Activated CD4-positive, alpha-beta memory T cell treated with anti-CD3 and anti-CD28 coated beads, Interleukin-2, amount 10 ng/mL, durations not matched to agents 7 days and 5 days (primary cell): ENCODE data around the gene MAPK8. TPM values are rescaled to one million over a fixed set of nuclear protein-coding genes. Genes with fewer than 3 reads are reported as not detected.
"Not testable (repeated sequence)": the region's sequence is repeated elsewhere in the genome, so short reads cannot be mapped to it uniquely, and the experiment has no call there.

Experiments used
- CTCF ChIA-PET: fragments of 350-600 bp; sonication (Branson Sonifier 250); formaldehyde crosslinking; loops from one replicate; lab custom pipeline; 2021; ENCODE audit warnings: antibody characterized with exemption, inconsistent platforms; lab: Charles Lee
- POLR2A ChIA-PET: fragments of 350-600 bp; sonication (Branson Sonifier 250); formaldehyde crosslinking; loops from one replicate; lab custom pipeline; 2021; ENCODE audit warnings: antibody characterized with exemption; lab: Charles Lee
- DNase-seq: peaks from one replicate; pipeline ENCODE4 v3.0.0-alpha.2; 2020
- H3K27ac Mint-ChIP-seq: one replicate; pipeline ENCODE4 v1.8.0; 2021; ENCODE audit warnings: mild to moderate bottlenecking, mixed read lengths
- H3K27me3 Mint-ChIP-seq: one replicate; pipeline ENCODE4 v1.8.0; 2021; ENCODE audit warnings: mixed read lengths
- H3K36me3 Mint-ChIP-seq: one replicate; pipeline ENCODE4 v1.8.0; 2021; ENCODE audit warnings: low read depth, mixed read lengths
- H3K4me1 Mint-ChIP-seq: one replicate; pipeline ENCODE4 v1.8.0; 2021; ENCODE audit warnings: mixed read lengths
- H3K4me3 Mint-ChIP-seq: one replicate; pipeline ENCODE4 v1.8.0; 2021; ENCODE audit warnings: mild to moderate bottlenecking, mixed read lengths
- H3K9me3 Mint-ChIP-seq: one replicate; pipeline ENCODE4 v1.8.0; 2021; ENCODE audit warnings: mixed read lengths
- total RNA-seq, 2 experiments: library from RNA; stranded (reverse); gene quantifications; one replicate each; pipeline ENCODE4 v1.2.3, GENCODE V29; 2021

The MAPK8 gene
- total RNA-seq, 2 experiments from 2014 or later = 46.2 to 48.2 TPM

- Mint-ChIP-seq H3K4me1 (peaks cover 2% of the 10 kb centered on the region), H3K36me3 (peaks cover 10% of the 10 kb centered on the region), H3K27me3 (no peaks in the 10 kb centered on the region), H3K27ac (no peak overlapping the region), H3K4me3 (no peak overlapping the region), H3K9me3 (peaks cover 2% of the 10 kb centered on the region)
- ChIA-PET POLR2A (interaction anchor here (1.1 kb wide), 1 partner anchor 18 kb away, joined by 3 read pairs; no protein-coding TSS in a partner anchor), CTCF (no interaction called here)
- no peak for DNase-seq
These were observed 111.8 kb downstream of the MAPK8 start for GRCh38 chr10:48418189-48418788.

- Mint-ChIP-seq H3K4me1 (peaks cover 2% of the 10 kb centered on the region), H3K27ac (no peak overlapping the region), H3K9me3 (no peaks in the 10 kb centered on the region), H3K36me3 (peaks cover 3% of the 10 kb centered on the region), H3K4me3 (no peak overlapping the region), H3K27me3 (no peaks in the 10 kb centered on the region)
- no peak for DNase-seq
- CTCF ChIA-PET = no interaction called here
- POLR2A ChIA-PET = no interaction called here
These were observed 113.2 kb downstream of the MAPK8 start for GRCh38 chr10:48419714-48420113.

DNA sequence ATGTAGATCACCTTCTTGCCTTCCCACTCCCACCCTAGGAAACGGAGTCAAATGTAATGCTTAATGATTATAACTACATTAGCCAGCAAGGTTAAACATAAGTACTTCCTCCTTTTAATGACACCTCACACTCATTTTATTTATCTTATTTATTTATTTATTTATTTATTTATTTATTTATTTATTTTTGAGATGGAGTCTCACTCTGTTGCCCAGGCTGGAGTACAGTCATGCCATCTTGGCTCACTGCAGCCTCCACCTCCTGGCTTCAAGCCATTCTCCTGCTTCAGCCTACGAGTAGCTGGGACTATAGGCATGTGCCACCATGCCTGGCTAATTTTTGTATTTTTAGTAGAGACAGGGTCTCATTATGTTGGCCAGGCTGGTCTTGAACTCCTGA is 115.4 kb downstream of the MAPK8 start:
- POLR2A ChIA-PET, H3K36me3 Mint-ChIP-seq, H3K9me3 Mint-ChIP-seq, H3K4me3 Mint-ChIP-seq, DNase-seq, H3K4me1 Mint-ChIP-seq, H3K27me3 Mint-ChIP-seq, CTCF ChIA-PET, H3K27ac Mint-ChIP-seq: not testable (repeated sequence)

DNA sequence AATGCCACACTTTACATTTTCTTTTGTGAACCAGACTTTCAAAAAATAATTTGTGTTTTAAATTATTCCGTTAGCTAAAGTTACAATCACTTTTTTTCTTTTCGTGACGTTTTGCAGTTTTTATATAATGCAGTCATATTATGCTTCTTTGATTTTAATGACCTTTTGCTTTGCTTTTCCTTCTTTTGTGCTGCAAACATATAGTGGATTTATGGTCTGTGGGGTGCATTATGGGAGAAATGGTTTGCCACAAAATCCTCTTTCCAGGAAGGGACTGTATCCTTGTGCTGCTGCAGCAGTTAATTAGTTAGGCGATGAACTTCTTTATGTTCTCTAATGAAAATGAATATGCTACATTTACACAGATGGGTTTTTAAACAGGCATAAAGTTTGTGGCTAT is 117.4 kb downstream of the MAPK8 start:
- no peak overlapping the region for H3K27ac Mint-ChIP-seq
- no peaks in the 10 kb centered on the region for H3K27me3 Mint-ChIP-seq
- POLR2A ChIA-PET = no interaction called here
- CTCF ChIA-PET = no interaction called here
- no peak for DNase-seq
- H3K9me3 Mint-ChIP-seq = no peaks in the 10 kb centered on the region
- no peak overlapping the region for H3K4me3 Mint-ChIP-seq
- peaks cover 5% of the 10 kb centered on the region for H3K36me3 Mint-ChIP-seq
- no peaks in the 10 kb centered on the region for H3K4me1 Mint-ChIP-seq

DNA sequence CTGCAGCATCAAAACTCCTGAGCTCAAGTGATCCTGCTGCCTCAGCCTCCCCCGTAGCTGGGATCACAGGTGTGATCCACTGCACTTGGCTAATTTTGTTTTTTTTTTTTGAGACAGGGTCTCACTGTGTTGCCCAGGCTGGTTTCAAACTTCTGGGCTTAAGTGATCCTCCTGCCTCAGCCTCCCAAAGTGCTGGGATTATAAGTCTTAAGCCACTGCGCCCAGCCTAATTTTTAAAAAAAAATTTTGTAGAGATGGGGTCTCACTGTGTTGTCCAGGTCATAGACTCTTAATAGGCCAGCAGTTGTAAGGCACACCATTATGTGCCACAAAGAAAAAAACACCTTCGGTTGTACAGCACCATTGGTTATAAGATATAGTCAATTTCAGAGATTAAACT is 122.4 kb downstream of the MAPK8 start:
- POLR2A ChIA-PET = no interaction called here
- DNase-seq = no peak
- Mint-ChIP-seq H3K4me3 (no peak overlapping the region), H3K9me3 (no peaks in the 10 kb centered on the region), H3K36me3 (peaks cover 2% of the 10 kb centered on the region), H3K27me3 (no peaks in the 10 kb centered on the region), H3K27ac (no peak overlapping the region), H3K4me1 (no peaks in the 10 kb centered on the region)
- CTCF ChIA-PET = no interaction called here

DNA sequence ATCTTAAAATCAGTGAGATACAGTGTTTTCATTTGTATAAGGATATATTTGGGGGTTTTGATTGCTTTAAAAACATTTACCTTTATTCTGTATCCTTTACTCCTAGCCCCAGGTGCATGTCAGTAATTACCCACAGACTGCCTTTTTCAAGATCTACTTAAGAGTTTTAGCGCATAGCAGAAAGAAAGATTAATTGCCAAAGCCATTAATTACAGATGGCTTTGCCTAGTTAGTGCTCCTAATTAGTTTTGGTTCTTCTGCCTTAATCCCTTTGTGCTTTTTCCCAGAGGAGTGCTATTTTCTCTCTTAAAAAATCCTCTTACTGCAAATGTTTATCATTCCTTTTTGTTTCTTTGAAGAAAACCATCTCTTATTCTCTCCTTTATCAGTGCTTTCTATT is 122.8 kb downstream of the MAPK8 start:
- Mint-ChIP-seq H3K27me3 (no peaks in the 10 kb centered on the region), H3K36me3 (peaks cover 2% of the 10 kb centered on the region), H3K4me1 (no peaks in the 10 kb centered on the region), H3K9me3 (no peaks in the 10 kb centered on the region), H3K4me3 (no peak overlapping the region), H3K27ac (no peak overlapping the region)
- CTCF ChIA-PET = no interaction called here
- no peak for DNase-seq
- POLR2A ChIA-PET = no interaction called here

DNA sequence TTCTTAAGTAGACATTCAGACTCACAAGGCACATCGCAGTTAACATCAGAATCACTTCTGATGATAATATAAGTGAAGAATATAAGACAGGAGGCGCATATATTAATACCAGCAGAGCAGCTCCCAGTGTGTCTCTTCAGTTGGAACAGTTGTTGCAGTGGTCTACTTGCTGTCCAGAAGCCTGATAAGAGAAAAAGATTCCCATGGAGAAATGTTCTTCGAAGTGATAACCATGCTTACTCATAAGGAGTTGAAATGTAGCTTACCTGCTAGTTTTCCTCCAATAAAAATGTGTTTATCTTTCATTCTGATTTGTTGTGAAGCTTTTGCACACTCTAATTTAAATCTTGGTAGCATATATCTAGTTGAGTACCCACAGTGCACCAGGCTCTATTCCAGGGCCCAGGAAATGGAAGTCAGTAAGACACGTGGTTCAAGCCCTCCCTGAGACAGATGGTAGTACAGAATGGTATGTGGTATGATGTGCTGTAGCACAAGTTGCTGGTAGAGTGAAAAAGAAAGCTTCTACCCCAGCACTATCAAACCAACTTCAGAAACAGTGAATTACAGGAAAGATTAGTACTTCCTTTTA is 124.0 kb downstream of the MAPK8 start:
- POLR2A ChIA-PET = no interaction called here
- H3K4me1 Mint-ChIP-seq = no peaks in the 10 kb centered on the region
- no peak overlapping the region for H3K4me3 Mint-ChIP-seq
- DNase-seq = no peak
- no peaks in the 10 kb centered on the region for H3K9me3 Mint-ChIP-seq
- peaks cover 2% of the 10 kb centered on the region for H3K36me3 Mint-ChIP-seq
- no peak overlapping the region for H3K27ac Mint-ChIP-seq
- CTCF ChIA-PET = no interaction called here
- no peaks in the 10 kb centered on the region for H3K27me3 Mint-ChIP-seq

DNA sequence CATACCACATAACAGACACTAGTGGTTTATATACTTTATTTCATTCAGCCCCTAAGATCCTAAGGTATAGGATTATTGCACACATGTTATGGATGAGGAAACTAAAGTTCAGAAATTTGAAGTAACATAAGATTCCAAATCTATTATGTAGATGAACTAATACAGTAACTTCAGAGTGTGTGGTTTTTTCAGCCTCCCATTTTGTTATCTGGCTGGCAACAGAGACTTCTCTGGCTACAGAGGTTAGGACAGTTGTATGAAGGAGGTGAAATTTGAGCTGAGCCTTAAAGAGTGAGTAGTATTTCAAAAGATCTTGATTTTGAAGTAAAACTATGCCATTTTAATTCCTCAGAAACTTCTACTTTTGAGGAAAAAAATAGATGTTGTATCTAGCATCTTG is 125.4 kb downstream of the MAPK8 start:
- Mint-ChIP-seq H3K4me1 (no peaks in the 10 kb centered on the region), H3K27me3 (no peaks in the 10 kb centered on the region), H3K9me3 (no peaks in the 10 kb centered on the region), H3K36me3 (no peaks in the 10 kb centered on the region), H3K4me3 (no peak overlapping the region), H3K27ac (no peak overlapping the region)
- ChIA-PET POLR2A (interaction anchor here (0.9 kb wide), 1 partner anchor 50 kb away, joined by 3 read pairs; no protein-coding TSS in a partner anchor), CTCF (interaction anchor here (0.7 to 1.4 kb wide), 3 partner anchors 68 to 227 kb away, joined by 3 read pairs; no protein-coding TSS in a partner anchor)
- no peak for DNase-seq

GRCh38 chr10:48437546-48437945 is 131.1 kb downstream of the MAPK8 start:
- H3K36me3 Mint-ChIP-seq = no peaks in the 10 kb centered on the region
- CTCF ChIA-PET = interaction anchor here (1.0 kb wide), 1 partner anchor 8 kb away, joined by 3 read pairs; no protein-coding TSS in a partner anchor
- POLR2A ChIA-PET = interaction anchor here (1.2 kb wide), 1 partner anchor 71 kb away, joined by 3 read pairs; no protein-coding TSS in a partner anchor
- no peaks in the 10 kb centered on the region for H3K4me1 Mint-ChIP-seq
- H3K4me3 Mint-ChIP-seq = no peak overlapping the region
- no peaks in the 10 kb centered on the region for H3K27me3 Mint-ChIP-seq
- H3K9me3 Mint-ChIP-seq = no peaks in the 10 kb centered on the region
- no peak for DNase-seq
- no peak overlapping the region for H3K27ac Mint-ChIP-seq

DNA sequence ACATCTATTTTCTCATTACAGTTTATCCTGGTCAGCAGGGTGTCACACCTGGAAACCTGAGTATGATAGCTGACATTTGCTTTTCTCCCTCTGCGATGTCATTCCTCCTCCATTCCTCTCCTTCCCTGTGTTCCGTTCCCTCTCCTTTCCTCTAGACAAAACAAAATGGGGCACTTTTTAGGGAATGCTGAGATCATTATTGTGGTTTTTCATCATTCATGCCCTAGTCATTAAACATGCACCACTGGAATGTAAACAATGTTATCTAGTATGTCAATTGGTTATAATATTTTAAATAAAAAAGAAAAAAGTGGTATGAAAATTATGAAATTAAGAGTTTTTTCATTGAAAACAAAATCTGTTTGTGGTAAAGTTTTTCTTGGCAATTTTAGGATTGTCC is 132.6 kb downstream of the MAPK8 start:
- no peak for DNase-seq
- Mint-ChIP-seq H3K27ac (no peak overlapping the region), H3K9me3 (no peaks in the 10 kb centered on the region), H3K27me3 (no peaks in the 10 kb centered on the region), H3K4me1 (no peaks in the 10 kb centered on the region), H3K36me3 (no peaks in the 10 kb centered on the region), H3K4me3 (no peak overlapping the region)
- CTCF ChIA-PET = no interaction called here
- POLR2A ChIA-PET = no interaction called here

- no peak overlapping the region for H3K4me3 Mint-ChIP-seq
- DNase-seq = no peak
- no peaks in the 10 kb centered on the region for H3K9me3 Mint-ChIP-seq
- ChIA-PET POLR2A (no interaction called here), CTCF (no interaction called here)
- H3K4me1 Mint-ChIP-seq = no peaks in the 10 kb centered on the region
- H3K27me3 Mint-ChIP-seq = no peaks in the 10 kb centered on the region
- no peaks in the 10 kb centered on the region for H3K36me3 Mint-ChIP-seq
- H3K27ac Mint-ChIP-seq = no peak overlapping the region
These were observed 133.1 kb downstream of the MAPK8 start for GRCh38 chr10:48439581-48440041.

DNA sequence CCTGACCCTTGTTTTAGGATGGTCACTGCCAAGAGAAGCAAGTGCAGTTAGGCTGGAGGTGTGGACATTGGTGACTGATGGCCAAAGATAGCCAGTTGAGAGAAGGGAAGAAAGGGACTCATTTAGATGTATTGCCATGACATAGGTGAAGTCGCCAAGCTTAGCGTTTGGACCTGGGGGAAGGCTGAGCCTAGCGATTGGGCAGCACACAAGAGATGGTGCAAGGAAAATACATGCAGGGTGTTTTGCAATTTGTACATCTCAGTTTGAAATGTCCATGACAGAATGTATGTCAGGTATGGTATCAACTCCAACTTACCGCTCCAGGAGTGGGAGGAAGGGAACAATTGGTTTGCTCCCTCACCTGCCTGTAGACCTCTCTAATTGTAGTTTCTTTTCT is 134.3 kb downstream of the MAPK8 start:
- Mint-ChIP-seq H3K9me3 (no peaks in the 10 kb centered on the region), H3K36me3 (no peaks in the 10 kb centered on the region), H3K27ac (no peak overlapping the region), H3K4me3 (no peak overlapping the region), H3K27me3 (no peaks in the 10 kb centered on the region), H3K4me1 (no peaks in the 10 kb centered on the region)
- CTCF ChIA-PET = no interaction called here
- POLR2A ChIA-PET = no interaction called here
- no peak for DNase-seq

DNA sequence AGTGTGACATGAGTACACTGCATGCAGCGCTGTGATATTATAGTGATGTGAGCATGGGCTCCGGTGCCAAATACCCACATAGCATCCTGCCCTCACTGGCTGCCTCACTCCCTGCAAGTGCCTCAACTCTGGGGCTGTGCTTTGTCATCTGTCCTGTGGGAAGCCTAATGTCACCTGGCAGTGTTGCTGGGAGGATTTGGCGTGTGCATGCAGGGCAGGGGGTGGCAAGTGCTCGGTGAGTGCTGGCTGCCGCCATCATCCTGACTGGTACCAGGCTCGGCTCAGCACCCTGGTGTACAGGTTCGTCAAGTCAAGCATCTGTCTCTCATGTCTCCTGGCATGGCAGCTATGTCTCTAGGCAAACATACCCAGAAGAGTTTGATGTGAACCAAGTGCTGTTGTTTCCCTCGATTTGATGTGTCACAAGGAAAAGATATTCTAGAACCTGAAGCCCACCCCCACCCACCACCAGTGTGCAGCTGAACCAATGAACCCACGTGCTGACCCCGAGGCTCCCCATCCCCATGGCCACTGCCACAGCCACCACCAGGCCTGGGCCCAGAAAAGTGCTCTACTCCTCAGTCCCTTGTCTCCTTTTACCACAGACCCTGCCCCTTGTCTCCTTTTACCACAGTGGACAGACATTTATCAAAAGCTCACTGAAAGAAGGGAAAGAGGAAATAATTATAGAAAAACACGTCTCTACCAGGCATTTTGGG is 135.8 kb downstream of the MAPK8 start:
- no peak overlapping the region for H3K4me3 Mint-ChIP-seq
- CTCF ChIA-PET = interaction anchor here (1.2 kb wide), 1 partner anchor 214 kb away, joined by 3 read pairs; no protein-coding TSS in a partner anchor
- no peaks in the 10 kb centered on the region for H3K27me3 Mint-ChIP-seq
- no peak overlapping the region for H3K27ac Mint-ChIP-seq
- no peaks in the 10 kb centered on the region for H3K9me3 Mint-ChIP-seq
- no peak for DNase-seq
- POLR2A ChIA-PET = no interaction called here
- no peaks in the 10 kb centered on the region for H3K4me1 Mint-ChIP-seq
- no peaks in the 10 kb centered on the region for H3K36me3 Mint-ChIP-seq
